GM19467 (cell line): Measurements from ENCODE around the gene OR11A1.
"Not testable (repeated sequence)": the region's sequence is repeated elsewhere in the genome, so short reads cannot be mapped to it uniquely, and the experiment has no call there.

ENCODE experiments used
- ATAC-seq: cut with Tn5 transposase; IDR thresholded peaks from one replicate; pipeline ENCODE4 v1.9.1; 2021; ENCODE audit warnings: mild to moderate bottlenecking, moderate library complexity; ENCODE audit not compliant: unreplicated experiment

Gene OR11A1

DNA sequence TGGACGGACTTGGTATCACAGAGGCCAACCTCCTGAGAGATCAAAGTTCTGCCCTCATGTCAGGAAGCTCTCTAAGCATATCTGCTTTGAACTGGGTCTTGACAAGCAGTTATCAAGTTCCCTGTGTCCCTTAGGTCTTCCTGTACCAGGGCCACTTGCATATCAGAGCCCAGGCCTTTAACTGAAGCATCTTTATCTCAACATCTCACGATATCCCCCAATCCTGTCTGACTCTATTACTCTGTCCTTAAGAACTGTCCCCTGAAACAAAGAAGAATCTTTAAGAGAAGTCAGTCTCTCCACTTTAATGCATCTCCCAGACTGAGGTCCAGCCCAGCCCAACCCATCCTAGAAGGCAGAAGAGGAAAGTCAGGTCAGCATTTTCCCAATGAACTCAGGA, 22.7 kb upstream of the OR11A1 start:
- no peak for ATAC-seq

GRCh38 chr6:29478740-29479139, 21.9 kb upstream of the OR11A1 start:
- ATAC-seq = no peak

DNA sequence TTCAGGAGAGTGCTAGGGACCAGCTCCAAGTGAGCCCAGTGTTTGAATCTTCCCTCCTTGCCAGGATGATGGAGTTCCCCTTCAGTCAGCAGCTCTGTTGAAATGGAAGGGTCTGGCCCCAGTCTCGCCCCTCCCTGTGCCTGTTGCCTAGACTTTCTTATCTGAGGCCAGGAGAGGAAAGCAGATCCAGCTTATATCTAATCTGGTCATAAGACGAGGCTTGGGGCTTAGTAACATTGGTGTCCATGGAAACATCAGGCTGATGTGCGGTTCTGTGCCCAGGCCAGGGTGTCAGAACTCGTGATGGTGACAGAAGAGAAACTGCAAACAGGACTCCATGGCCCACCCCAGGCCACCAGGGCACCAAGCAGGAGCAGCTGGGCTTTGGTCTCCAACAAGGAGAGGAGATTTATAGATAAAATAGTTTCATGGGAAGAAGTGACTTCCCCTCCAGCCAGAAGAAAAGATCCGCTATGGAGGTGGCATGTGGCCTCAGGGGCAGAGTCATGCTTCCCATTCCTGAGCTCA, 21.1 kb upstream of the OR11A1 start:
- ATAC-seq = no peak

DNA sequence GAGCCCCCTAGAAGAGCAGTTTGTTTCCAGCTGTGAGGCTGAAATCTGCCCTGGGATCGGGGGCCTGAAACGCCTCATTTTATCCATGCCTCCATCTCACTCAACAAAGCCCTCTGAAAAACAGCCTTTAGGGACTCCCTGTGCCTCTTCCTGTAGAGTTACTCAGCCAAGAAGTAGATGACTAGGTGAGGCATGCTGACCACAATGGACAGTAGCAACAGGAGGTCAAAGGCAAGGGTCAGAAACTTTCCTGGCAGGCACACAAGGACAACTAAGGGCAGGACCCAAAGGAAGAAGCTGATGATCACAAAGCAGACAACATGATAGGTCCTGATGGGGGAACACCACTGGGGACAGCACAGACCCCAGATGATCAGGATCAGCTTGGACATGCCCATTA, 18.1 kb upstream of the OR11A1 start:
- no peak for ATAC-seq

GRCh38 chr6:29466241-29466640, 9.4 kb upstream of the OR11A1 start:
- no peak for ATAC-seq

DNA sequence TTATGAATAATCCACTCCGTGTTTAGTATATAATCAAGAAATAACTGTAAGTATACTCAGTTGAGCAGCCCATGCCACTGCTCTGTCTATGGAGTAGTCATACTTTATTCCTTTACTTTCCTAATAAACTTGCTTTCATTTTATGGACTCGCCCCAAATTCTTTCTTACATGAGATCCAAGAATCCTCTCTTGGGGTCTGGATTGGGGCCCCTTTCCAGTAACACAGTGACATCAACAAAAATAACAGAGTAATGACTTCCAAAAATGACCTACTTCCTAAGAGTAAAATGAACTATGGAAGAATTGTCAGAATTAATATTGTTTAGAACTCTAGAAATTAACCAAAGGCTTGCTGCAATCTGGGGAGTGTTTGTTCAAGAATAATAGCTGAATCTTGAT, 8.9 kb upstream of the OR11A1 start:
- no peak for ATAC-seq

GRCh38 chr6:29465279-29465678, 8.4 kb upstream of the OR11A1 start:
- no peak for ATAC-seq

GRCh38 chr6:29462022-29462421, 5.2 kb upstream of the OR11A1 start:
- no peak for ATAC-seq

DNA sequence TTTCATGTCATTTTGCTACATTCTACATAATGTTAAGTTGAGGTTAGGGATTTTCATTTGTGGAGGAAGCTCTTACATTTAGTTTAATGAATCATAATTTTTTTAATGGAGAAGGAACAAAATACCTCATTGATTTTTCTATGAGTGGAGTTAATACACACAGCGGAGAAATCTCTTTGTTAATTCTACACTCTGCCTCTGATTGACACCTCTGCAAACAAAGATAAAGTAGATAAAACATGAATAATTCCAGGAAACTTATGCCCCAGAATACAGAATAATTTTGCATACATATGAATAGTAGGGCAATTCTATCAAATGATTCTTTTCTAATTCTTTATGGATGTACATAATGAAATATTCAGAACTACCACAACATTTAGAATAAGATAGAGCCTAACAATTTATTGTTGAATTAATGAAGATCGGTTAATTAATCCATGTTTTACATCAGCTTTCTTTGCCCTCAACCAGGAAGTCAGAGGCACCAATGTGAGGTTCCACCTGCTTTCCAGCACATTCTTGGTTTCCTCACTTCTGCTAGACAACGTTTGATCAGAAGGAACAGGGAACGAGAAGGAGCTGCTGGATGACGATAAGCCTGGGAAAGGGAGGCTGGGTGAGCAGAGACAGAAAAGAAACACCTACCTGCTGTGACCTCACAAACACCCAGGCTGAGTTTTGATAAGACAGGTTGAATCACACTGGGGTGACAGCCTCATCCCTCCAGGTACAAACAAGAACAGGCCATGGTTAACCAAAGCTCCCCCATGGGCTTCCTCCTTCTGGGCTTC, 4.3 kb upstream of the OR11A1 start:
- ATAC-seq = no peak

GRCh38 chr6:29451471-29452193, 5.2 kb downstream of the OR11A1 start:
- ATAC-seq = no peak

DNA sequence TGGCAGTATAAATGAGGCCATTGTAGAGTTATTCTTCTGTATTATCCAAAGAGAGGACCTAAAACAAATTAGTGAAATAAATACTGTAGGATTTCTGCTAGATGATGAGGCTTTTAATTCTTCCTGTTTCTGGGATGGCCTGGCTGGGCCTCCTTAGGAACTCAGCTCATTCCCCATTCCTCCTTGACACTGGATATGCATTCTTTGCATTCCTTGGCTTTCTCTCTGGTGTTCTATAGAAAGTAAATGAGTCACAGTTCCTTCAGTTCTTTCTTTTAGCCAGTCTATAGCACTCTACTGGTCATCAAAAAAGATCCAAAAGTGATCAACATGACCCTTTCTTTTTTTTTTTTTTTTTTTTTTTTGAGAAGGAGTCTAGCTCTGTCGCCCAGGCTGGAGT, 9.2 kb downstream of the OR11A1 start:
- no peak for ATAC-seq

GRCh38 chr6:29444031-29444430, 12.8 kb downstream of the OR11A1 start:
- ATAC-seq = not testable (repeated sequence)

- ATAC-seq = no peak
Measured at GRCh38 chr6:29442719-29443118, 14.2 kb downstream of the OR11A1 start.

- ATAC-seq = no peak
Measured at GRCh38 chr6:29439006-29439405, 17.9 kb downstream of the OR11A1 start, which contains the start of gene OR10C1. OR10C1 (plus strand) TSS chr6:29439306; CDS start chr6:29440016, 710 bp downstream.

- ATAC-seq = not testable (repeated sequence)
Measured at GRCh38 chr6:29436730-29437129, 20.1 kb downstream of the OR11A1 start.

- ATAC-seq = no peak
Measured at GRCh38 chr6:29426654-29427053, 30.2 kb downstream of the OR11A1 start.

DNA sequence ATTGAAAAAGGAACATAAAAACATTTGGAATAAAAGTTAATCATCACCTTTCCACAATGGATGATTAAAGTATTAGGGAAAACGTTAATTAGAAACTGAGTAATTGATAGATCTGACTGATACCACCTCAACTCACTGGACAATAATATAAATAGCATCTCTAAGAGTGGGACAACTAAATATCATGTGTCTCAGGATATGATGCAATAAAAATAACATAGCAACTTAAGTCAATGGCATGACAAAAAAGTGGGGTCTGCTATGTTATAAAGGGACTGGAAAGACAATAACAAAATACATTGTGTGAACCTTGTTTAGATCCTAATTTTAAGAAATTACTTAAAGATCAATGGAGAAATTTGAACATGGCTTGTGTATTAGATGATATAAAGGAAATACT, 31.8 kb downstream of the OR11A1 start:
- no peak for ATAC-seq

DNA sequence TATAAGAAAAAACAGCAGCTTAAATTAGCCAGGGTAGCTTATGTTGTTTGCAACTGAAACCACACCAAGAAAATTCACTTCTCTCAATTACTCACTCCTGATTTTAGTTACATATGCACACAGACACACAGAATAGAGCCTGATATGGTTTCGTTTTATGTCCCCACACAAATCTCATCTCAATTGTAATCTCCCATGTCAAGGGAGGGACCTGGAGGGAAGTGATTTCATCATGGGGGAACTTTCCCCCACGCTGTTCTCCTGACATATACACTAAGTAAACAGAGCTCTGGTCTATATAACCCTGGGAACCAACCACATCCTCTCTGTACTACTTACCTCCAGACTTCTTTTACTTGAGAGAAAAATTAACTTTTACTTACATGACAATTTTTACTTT, 32.3 kb downstream of the OR11A1 start:
- no peak for ATAC-seq

DNA sequence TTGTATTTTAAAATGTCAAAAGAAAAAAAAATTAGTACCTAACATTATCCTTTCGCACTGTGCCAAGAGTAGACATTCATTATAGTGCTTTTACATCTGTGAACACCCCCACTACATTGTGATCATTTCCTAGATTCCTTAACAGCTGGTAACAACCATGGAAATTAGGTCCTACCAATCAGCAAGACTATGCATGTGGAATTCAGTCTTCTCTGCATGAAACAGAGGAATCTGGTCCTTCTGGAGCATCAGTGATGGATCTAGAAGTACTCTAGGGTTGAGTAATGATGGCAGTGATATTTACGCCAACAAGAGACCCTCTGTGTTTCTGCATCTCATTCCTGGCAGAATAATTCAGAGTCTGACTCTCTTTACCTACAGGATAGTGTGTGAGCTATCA, 32.7 kb downstream of the OR11A1 start:
- no peak for ATAC-seq

GRCh38 chr6:29419516-29419915, 37.4 kb downstream of the OR11A1 start:
- no peak for ATAC-seq

DNA sequence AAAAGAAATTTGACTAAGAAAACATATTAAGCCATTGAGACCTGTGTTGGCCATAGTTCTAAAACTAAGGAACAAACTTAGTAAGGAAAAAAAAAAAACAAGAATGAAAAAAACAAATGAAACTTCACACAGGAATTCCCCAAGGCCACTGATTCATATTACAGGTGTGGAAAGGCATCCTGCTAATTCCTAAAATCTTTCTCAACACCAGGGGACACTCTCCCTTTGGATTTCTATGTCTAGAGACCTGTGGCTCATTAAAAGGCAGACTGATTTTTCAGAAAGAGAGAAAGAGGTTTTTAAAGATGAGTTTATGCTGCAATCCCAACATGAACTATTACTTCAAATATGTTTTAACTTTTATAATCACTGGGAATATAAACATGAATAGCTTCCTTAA, 42.3 kb downstream of the OR11A1 start, which contains the start of gene OR12D1:
OR12D1 (plus strand) TSS at position 341 of the 400 bp plus-strand sequence.
- no peak for ATAC-seq

GRCh38 chr6:29403801-29404200, 53.1 kb downstream of the OR11A1 start:
- ATAC-seq = no peak
